Measurements from ENCODE around the gene TRAF7. TPM values are rescaled to one million over a fixed set of nuclear protein-coding genes. Genes with fewer than 3 reads are reported as not detected.

TRAF7 gene
- total RNA-seq, 1 donor from 2014 or later: 78.1 TPM

GRCh38 chr16:2179576-2179975 is 24.0 kb downstream of the TRAF7 start:
- no peak for DNase-seq (ENCODE audit: extremely low spot score, unreplicated experiment)
- Mint-ChIP-seq H3K27ac (ENCODE audit: unreplicated experiment) (no peak overlapping the region), H3K9me3 (ENCODE audit: unreplicated experiment) (no peaks in the 10 kb centered on the region), H3K27me3 (ENCODE audit: unreplicated experiment) (no peaks in the 10 kb centered on the region), H3K4me1 (ENCODE audit: unreplicated experiment) (no peaks in the 10 kb centered on the region), H3K36me3 (ENCODE audit: unreplicated experiment) (peaks cover 9% of the 10 kb centered on the region), H3K4me3 (ENCODE audit: unreplicated experiment) (no peak overlapping the region)
- TF ChIP-seq CTCF (IDR thresholded peaks at IDR 0.05): no peak

- no peak for TF ChIP-seq CTCF (IDR thresholded peaks at IDR 0.05)
- Mint-ChIP-seq H3K36me3 (ENCODE audit: unreplicated experiment) (peaks cover 8% of the 10 kb centered on the region), H3K27ac (ENCODE audit: unreplicated experiment) (no peak overlapping the region), H3K9me3 (ENCODE audit: unreplicated experiment) (no peaks in the 10 kb centered on the region), H3K4me1 (ENCODE audit: unreplicated experiment) (no peaks in the 10 kb centered on the region), H3K4me3 (ENCODE audit: unreplicated experiment) (no peak overlapping the region), H3K27me3 (ENCODE audit: unreplicated experiment) (no peaks in the 10 kb centered on the region)
- no peak for DNase-seq (ENCODE audit: extremely low spot score, unreplicated experiment)
Measured at GRCh38 chr16:2180461-2180860, 24.9 kb downstream of the TRAF7 start.

- H3K9me3 Mint-ChIP-seq (ENCODE audit: unreplicated experiment): no peaks in the 10 kb centered on the region
- H3K4me1 Mint-ChIP-seq (ENCODE audit: unreplicated experiment): no peaks in the 10 kb centered on the region
- no peak for TF ChIP-seq CTCF (IDR thresholded peaks at IDR 0.05)
- H3K4me3 Mint-ChIP-seq (ENCODE audit: unreplicated experiment): no peak overlapping the region
- peaks cover 3% of the 10 kb centered on the region for H3K36me3 Mint-ChIP-seq (ENCODE audit: unreplicated experiment)
- DNase-seq (ENCODE audit: extremely low spot score, unreplicated experiment): no peak
- no peak overlapping the region for H3K27ac Mint-ChIP-seq (ENCODE audit: unreplicated experiment)
- H3K27me3 Mint-ChIP-seq (ENCODE audit: unreplicated experiment): no peaks in the 10 kb centered on the region
Measured at GRCh38 chr16:2180962-2181923, 25.7 kb downstream of the TRAF7 start.

- H3K27ac Mint-ChIP-seq (ENCODE audit: unreplicated experiment): no peak overlapping the region
- H3K9me3 Mint-ChIP-seq (ENCODE audit: unreplicated experiment): no peaks in the 10 kb centered on the region
Measured at GRCh38 chr16:2181952-2182351, 26.4 kb downstream of the TRAF7 start.

More at GRCh38 chr16:2181952-2182351, 26.4 kb downstream of the TRAF7 start:
- Mint-ChIP-seq H3K4me1 (ENCODE audit: unreplicated experiment) (no peaks in the 10 kb centered on the region), H3K27me3 (ENCODE audit: unreplicated experiment) (no peaks in the 10 kb centered on the region), H3K4me3 (ENCODE audit: unreplicated experiment) (no peak overlapping the region), H3K36me3 (ENCODE audit: unreplicated experiment) (peaks cover 2% of the 10 kb centered on the region)
- no peak for DNase-seq (ENCODE audit: extremely low spot score, unreplicated experiment)
- TF ChIP-seq CTCF (IDR thresholded peaks at IDR 0.05): no peak

All from osteocyte (in vitro differentiated cells).